Stimulated activated CD4-positive, alpha-beta T cell treated with anti-CD3 and anti-CD28 coated beads, Interleukin-15, amount 100 ng/mL, for 24 hours (primary cell): Measurements from ENCODE around the gene IVD.

Source experiments
- DNase-seq: peaks from one replicate; pipeline ENCODE4 v3.0.0-alpha.2; 2020

The IVD gene

DNA sequence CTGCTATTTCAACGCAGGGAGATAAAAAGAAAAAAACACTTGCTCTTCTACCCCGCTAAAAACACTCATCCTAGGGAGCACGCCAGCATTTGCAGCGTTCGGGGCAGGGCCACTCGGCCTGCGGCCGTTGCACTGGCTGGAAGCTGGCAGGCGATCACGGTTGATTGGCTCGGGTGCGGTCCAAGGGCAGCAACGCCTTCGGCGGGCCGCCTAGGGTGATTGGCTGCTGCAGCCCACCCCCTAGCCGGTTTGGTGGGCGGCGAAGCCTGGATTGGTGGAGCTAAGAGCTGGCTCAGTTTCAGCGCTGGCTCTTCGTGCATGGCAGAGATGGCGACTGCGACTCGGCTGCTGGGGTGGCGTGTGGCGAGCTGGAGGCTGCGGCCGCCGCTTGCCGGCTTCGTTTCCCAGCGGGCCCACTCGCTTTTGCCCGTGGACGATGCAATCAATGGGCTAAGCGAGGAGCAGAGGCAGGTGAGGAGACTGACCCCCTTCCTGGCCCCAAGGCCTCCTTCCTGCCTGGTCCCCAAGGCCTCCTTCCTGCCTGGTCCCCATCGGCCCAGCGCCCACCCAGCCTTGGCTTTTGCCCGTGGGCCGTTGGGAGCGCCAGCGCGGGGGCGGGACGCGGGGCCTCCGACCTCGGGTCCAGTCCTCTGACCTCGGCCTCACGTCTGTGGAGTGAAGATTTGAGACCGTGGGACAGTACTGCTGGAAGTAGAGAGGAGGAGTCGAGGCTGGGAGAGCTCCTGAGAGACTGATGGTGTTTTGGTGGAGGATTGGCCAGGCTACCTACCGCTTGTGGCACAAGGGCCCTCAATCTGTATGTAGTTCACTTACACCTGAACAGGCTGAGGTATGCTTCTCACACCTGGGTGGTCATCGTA lies at the start of gene IVD:
IVD (plus strand) TSS at position 295 of the 881 bp plus-strand sequence; CDS start at position 328, 33 bp downstream.
- DNase-seq: peak; percentile 96

- DNase-seq: no peak
Observed at GRCh38 chr15:40355976-40356585, 49.5 kb upstream of the IVD start.

DNA sequence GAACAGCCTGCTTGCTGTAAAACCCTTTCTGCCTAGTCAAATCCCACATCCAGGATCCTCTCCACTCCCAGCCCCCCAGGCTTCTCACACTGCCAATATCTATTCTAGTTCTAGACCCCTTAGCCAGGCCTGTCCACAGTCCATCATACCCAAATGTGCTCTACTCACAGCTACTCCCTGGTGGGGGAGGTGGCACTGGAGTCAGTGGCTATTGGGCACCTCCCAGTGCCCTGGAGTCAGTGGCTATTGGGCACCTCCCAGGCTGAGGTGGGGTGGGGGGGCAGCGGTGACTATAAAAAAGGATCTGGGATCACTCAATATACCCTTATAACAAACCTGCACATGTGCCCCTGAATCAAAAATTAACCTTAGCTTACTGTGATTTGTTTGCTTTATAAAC lies 48.3 kb upstream of the IVD start:
- no peak for DNase-seq

- DNase-seq: peak; percentile 92
Observed at GRCh38 chr15:40357723-40358470, 47.7 kb upstream of the IVD start, which contains the start of gene DISP2. TSS of gene DISP2 (plus strand) at chr15:40358219. CDS start at chr15:40358322, 103 bp downstream.

DNA sequence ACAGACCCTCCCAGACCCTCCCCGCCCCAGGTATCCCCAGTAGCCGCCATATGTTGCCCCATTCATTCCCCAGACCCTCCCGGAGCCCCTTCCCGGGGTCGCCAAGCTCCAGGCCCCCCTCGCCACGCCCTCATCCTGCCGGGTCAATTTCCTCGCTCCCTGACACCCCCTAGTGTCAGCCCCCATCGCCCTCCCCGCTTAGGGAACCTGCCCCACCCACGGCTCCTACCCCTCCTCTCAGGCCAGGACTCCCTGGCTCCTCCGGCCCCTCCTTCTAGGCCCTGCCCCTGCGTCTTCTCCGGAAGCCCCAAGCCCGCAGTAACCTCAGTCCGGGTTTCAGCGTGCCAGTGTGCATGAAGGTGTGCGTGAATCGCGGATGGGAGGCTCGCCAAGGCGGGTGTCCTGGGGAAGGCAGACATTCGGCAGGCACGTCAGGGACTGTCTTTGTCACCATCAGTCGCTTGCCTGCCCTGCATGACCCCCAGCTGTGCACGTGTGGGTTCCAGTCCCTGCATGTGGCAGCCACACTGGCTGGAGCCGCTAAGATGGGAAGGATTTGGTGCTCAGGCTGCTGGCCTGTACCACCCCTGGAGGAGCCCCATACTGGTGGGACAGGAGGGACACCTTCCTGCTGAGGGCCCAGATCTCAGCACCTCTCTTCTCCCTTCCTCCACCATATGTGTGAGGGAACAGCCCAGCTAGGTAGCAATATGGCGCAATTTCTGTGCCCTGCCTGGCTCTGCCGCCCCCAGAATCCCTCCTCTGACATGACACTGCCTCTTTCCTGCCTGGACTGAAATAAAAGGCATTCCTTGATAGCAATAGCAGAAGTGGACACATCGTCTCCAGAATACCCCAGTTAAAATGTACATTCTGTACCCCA lies 46.9 kb upstream of the IVD start:
- peak; percentile 46 for DNase-seq

- no peak for DNase-seq
Observed at GRCh38 chr15:40360015-40360414, 45.6 kb upstream of the IVD start.

DNA sequence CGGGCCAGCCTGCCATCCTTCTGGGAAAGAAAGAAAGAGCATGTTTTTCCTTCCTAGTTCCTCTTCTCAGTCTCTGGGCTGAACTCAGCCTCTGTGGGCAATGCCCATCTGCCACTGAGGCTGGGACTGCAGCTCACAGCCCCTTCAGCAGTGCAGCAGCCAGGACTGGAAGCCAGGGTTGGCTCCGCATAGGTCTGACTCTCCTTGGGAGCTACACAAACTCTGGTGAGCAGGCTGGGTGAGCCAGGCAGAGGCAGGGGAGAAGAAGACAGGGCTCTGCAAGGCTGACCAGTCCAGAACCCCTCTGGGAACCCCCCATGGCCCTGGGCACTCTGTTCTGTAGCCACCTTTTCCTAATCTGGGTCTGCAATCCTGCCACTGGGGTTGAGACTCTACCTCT lies 44.0 kb upstream of the IVD start:
- no peak for DNase-seq

GRCh38 chr15:40363611-40364010 lies 42.0 kb upstream of the IVD start:
- no peak for DNase-seq

DNA sequence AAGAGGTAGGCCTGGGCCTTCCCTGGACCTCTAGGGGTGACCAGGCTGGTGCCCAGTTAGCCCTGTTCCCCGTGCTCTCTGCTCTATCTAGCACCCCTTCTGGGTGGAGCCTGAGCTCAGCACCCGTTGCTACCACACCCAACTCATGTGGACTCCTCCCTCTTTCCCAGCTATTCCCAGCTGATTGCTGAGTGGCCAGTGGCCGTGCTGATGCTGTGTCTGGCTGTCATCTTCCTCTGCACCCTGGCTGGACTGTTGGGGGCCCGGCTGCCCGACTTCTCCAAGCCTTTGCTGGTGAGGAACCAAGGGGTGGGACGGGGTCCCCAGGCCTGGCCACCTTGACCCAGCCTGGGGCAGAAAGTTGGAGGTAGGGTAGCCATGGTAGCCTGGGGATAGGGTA lies 41.3 kb upstream of the IVD start:
- DNase-seq: no peak

- no peak for DNase-seq
Observed at GRCh38 chr15:40365016-40365415, 40.6 kb upstream of the IVD start.

GRCh38 chr15:40365624-40366456 lies 39.8 kb upstream of the IVD start:
- DNase-seq: no peak

DNA sequence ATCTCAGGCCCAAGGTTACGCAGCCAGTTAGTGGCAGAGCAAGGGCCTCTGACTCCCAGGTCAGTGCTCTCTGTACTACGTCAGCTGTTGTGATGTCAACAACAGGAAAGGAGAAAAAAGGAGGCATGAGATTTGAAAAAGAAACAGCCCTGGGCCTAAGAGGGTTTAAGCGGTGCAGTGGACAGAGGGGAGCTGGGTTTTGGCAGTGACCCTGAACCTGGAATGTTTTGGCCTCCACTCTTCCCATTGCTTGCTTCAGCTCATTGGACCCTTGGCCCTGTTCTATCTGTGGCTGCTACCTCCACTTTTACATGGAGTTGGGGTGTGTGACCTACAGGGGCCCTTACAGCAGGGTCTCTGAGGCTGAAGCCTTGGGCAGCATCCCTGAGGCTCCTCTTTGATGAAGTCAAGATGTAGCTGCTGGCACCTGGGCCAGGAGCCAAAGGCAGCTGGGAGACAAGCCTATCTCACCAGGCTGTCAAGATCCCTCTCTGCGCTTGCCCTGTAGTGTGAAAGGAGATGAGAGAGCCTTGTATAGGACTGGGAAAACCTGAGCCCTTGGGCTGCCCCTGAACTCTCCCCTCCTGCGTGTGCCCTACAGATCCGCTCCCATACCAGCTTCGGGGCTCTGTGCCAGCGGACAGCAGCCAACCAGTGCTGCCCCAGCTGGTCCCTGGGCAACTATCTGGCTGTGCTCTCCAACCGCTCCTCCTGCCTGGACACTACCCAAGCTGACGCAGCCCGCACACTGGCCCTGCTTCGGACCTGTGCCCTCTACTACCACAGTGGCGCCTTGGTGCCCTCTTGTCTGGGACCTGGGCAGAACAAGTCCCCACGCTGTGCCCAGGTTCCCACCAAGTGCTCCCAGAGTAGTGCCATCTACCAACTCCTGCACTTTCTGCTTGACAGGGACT lies 38.9 kb upstream of the IVD start:
- DNase-seq: no peak

DNA sequence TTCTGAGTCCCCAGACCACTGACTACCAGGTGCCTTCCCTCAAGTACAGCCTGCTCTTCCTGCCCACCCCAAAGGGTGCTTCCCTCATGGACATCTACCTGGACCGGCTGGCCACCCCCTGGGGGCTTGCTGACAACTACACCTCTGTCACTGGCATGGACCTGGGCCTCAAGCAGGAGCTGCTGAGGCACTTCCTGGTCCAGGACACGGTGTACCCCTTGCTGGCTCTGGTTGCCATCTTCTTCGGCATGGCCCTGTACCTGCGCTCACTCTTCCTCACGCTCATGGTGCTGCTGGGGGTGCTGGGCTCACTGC lies 38.3 kb upstream of the IVD start:
- DNase-seq: no peak

- peak; percentile 90 for DNase-seq
Observed at GRCh38 chr15:40367686-40368611, 37.6 kb upstream of the IVD start.

DNA sequence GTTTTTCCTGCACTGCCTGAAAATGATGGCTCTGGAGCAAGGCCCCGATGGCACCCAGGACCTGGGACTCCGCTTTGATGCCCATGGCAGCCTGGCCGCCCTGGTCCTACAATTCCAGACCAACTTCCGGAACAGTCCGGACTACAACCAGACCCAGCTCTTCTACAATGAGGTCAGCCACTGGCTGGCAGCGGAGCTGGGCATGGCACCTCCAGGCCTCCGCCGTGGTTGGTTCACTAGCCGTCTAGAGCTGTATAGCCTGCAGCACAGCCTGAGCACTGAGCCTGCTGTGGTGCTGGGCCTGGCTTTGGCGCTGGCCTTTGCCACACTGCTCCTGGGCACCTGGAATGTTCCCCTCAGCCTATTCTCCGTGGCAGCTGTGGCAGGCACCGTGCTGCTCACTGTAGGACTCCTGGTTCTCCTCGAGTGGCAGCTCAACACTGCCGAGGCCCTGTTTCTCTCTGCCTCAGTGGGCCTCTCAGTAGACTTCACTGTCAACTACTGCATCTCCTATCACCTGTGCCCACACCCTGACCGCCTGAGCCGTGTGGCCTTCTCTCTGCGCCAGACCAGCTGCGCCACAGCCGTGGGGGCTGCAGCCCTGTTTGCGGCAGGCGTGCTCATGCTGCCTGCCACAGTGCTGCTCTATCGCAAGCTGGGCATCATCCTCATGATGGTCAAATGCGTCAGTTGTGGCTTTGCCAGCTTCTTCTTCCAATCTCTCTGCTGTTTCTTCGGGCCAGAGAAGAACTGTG lies 36.7 kb upstream of the IVD start:
- DNase-seq: no peak

DNA sequence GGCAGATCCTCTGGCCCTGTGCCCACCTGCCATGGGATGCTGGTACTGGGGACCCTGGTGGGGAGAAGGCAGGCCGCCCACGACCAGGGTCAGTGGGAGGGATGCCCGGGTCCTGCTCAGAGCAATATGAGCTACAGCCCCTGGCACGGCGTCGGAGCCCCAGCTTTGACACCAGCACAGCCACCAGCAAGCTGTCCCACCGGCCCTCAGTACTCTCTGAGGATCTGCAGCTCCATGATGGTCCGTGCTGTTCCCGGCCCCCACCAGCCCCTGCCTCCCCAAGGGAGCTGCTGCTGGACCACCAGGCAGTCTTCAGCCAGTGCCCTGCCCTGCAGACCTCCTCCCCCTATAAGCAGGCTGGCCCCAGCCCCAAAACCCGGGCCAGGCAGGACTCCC lies 36.1 kb upstream of the IVD start:
- DNase-seq: no peak

- no peak for DNase-seq
Observed at GRCh38 chr15:40369971-40370370, 35.6 kb upstream of the IVD start.

GRCh38 chr15:40372981-40373380 lies 32.6 kb upstream of the IVD start:
- no peak for DNase-seq

- DNase-seq: no peak
Observed at GRCh38 chr15:40377606-40378005, 28.0 kb upstream of the IVD start.
